HepG2 (cell line): Measurements from ENCODE around the gene NEURL1B. TPM values are rescaled to one million over a fixed set of nuclear protein-coding genes. Genes with fewer than 3 reads are reported as not detected.

Source experiments
- BHLHE40 ChIP-seq: IDR thresholded peaks from 2 replicates; pipeline ENCODE4 v1.6.1; 2011; ENCODE audit warnings: low read length, improper control_type of control experiment
- DDIT3 ChIP-seq: sonication (generic); formaldehyde crosslinking; IDR thresholded peaks from 2 replicates; pipeline ENCODE4 v1.4.0; 2020; ENCODE audit warnings: mild to moderate bottlenecking, missing genetic modification reagents
- DNMT3B ChIP-seq: conservative IDR thresholded peaks from 2 replicates; pipeline ENCODE4 v1.6.1; 2016; ENCODE audit warnings: missing biosample characterization, control low read depth
- FOXO4 ChIP-seq: sonication (generic); formaldehyde crosslinking; conservative IDR thresholded peaks from 2 replicates; pipeline ENCODE4 v1.8.1; 2023; ENCODE audit warnings: missing genetic modification reagents
- HBP1 ChIP-seq: IDR thresholded peaks from 2 replicates; pipeline ENCODE4 v1.6.1; 2016; ENCODE audit warnings: low read depth, control low read depth
- HDAC1 ChIP-seq: sonication (generic); formaldehyde crosslinking; IDR thresholded peaks from 2 replicates; pipeline ENCODE4 v1.5.1; 2020; ENCODE audit warnings: mild to moderate bottlenecking, missing genetic modification reagents
- HMGA1 ChIP-seq: sonication (generic); formaldehyde crosslinking; conservative IDR thresholded peaks from 2 replicates; pipeline ENCODE4 v1.4.0; 2020; ENCODE audit warnings: missing genetic modification reagents
- HNF1B ChIP-seq: sonication (generic); formaldehyde crosslinking; IDR thresholded peaks from 2 replicates; pipeline ENCODE4 v1.5.1; 2020; ENCODE audit warnings: mild to moderate bottlenecking, moderate library complexity, missing genetic modification reagents
- KDM1A ChIP-seq: IDR thresholded peaks from 2 replicates; pipeline ENCODE4 v1.6.1; 2016; ENCODE audit warnings: missing compliant biosample characterization
- KDM4B ChIP-seq: sonication (generic); formaldehyde crosslinking; IDR thresholded peaks from 2 replicates; pipeline ENCODE4 v1.4.0; 2020; ENCODE audit warnings: missing genetic modification reagents
- MXI1 ChIP-seq: IDR thresholded peaks from 3 replicates; pipeline ENCODE4 v1.6.1; 2012; ENCODE audit warnings: low read depth, low read length, inconsistent platforms, borderline replicate concordance
- MZF1 ChIP-seq: sonication (generic); formaldehyde crosslinking; IDR thresholded peaks from 2 replicates; pipeline ENCODE4 v1.8.1; 2023; ENCODE audit warnings: mild to moderate bottlenecking, missing genetic modification reagents, borderline replicate concordance
- NFRKB ChIP-seq: fragments of 450-650 bp; IDR thresholded peaks from 2 replicates; pipeline ENCODE4 v1.6.1; 2017
- RAD21 ChIP-seq: fragments of 450-650 bp; formaldehyde crosslinking; IDR thresholded peaks from 2 replicates; pipeline ENCODE4 v1.5.0; 2020; ENCODE audit warnings: mild to moderate bottlenecking
- TFAP4 ChIP-seq: sonication (generic); IDR thresholded peaks from 2 replicates; pipeline ENCODE4 v1.6.1; 2016; ENCODE audit warnings: low read depth, borderline replicate concordance
- THAP11 ChIP-seq: IDR thresholded peaks from 2 replicates; pipeline ENCODE4 v1.6.1; 2016; ENCODE audit warnings: missing biosample characterization, missing genetic modification reagents
- ZNF136 ChIP-seq: sonication (generic); formaldehyde crosslinking; IDR thresholded peaks from 2 replicates; pipeline ENCODE4 v1.8.1; 2022; ENCODE audit warnings: low read depth, mild to moderate bottlenecking, moderate library complexity, missing genetic modification reagents
- ZNF205 ChIP-seq: IDR thresholded peaks from 2 replicates; pipeline ENCODE4 v1.6.1; 2018; ENCODE audit warnings: missing biosample characterization, missing genetic modification reagents
- ZNF230 ChIP-seq: sonication (generic); formaldehyde crosslinking; IDR thresholded peaks from 2 replicates; pipeline ENCODE4 v1.4.0; 2020; ENCODE audit warnings: mild to moderate bottlenecking, missing genetic modification reagents
- ZNF296 ChIP-seq: sonication (generic); formaldehyde crosslinking; conservative IDR thresholded peaks from 2 replicates; pipeline ENCODE4 v1.5.0; 2020; ENCODE audit warnings: mild to moderate bottlenecking, missing genetic modification reagents
- ZSCAN20 ChIP-seq: sonication (generic); formaldehyde crosslinking; IDR thresholded peaks from 2 replicates; pipeline ENCODE4 v1.4.0; 2020; ENCODE audit warnings: missing genetic modification reagents, mild to moderate bottlenecking, borderline replicate concordance
- ZSCAN9 ChIP-seq: IDR thresholded peaks from 2 replicates; pipeline ENCODE4 v1.6.1; 2016; ENCODE audit warnings: borderline replicate concordance
- ZXDC ChIP-seq: sonication (generic); formaldehyde crosslinking; IDR thresholded peaks from 2 replicates; pipeline ENCODE4 v1.5.0; 2020; ENCODE audit warnings: mild to moderate bottlenecking, missing genetic modification reagents
- polyA plus RNA-seq, 8 experiments: library from polyadenylated mRNA; depleted of rRNA in 3 of 8; stranded (reverse) in 7 of 8; unstranded in 1 of 8; fragments of >200 nt; fragmentation: Illumina TruSeq in 4 of 8; extraction: Trizol in 4 of 8; gene quantifications; 2 replicates each; pipeline versions ENCODE4 v1.2.1 to v1.2.3, GENCODE V29; 2011 to 2016; ENCODE audit warnings: low read depth in 4 of 8, missing spikeins in 1 of 8, mixed read lengths in 1 of 8; ENCODE audit not compliant: insufficient read depth in 1 of 8
- total RNA-seq, 5 experiments: library from RNA; depleted of rRNA; stranded (reverse); fragments of >200 nt; fragmentation: Illumina TruSeq; extraction: Trizol; gene quantifications; 2 replicates each; pipeline ENCODE4 v1.2.3, GENCODE V29; 2016; ENCODE audit warnings: low read depth in 1 of 5

The NEURL1B gene
- total and polyA plus RNA-seq, 2 of the 13 experiments (the other 11 are each of a cell fraction or from before 2014, with no cell fraction given) = 0.09 to 0.13 TPM

GRCh38 chr5:172730981-172731679 is 90.1 kb downstream of the NEURL1B start (continued):
- TF ChIP-seq HBP1 = peak; percentile 82; the same call in 1 of the 2 replicates
- TF ChIP-seq KDM1A (CRISPR knock-in tag) = peak; percentile 98
- TF ChIP-seq FOXO4 (CRISPR knock-in tag) = no peak
- TF ChIP-seq ZSCAN9 = peak; percentile 99
- TF ChIP-seq KDM4B = 0 out of 2 replicates have a peak, but pooled peaks have one; percentile 78
- peak; percentile 99 for TF ChIP-seq DNMT3B
- no peak for TF ChIP-seq ZXDC
- TF ChIP-seq HNF1B (CRISPR knock-in tag) = peak; percentile 93
- peak; percentile 76; the same call in 1 of the 2 replicates for TF ChIP-seq TFAP4
- TF ChIP-seq RAD21 (CRISPR knock-in tag) = 0 out of 2 replicates have a peak, but pooled peaks have one; percentile 35
- TF ChIP-seq MZF1 (CRISPR knock-in tag) = no peak
- no peak for TF ChIP-seq ZNF230 (CRISPR knock-in tag)
- 0 out of 2 replicates have a peak, but pooled peaks have one; percentile 64 for TF ChIP-seq ZNF205
- no peak for TF ChIP-seq ZNF136 (CRISPR knock-in tag)
- TF ChIP-seq HDAC1 (CRISPR knock-in tag) = peak; percentile 78; the same call in 1 of the 2 replicates
- TF ChIP-seq ZSCAN20 (CRISPR knock-in tag) = no peak
- TF ChIP-seq ZNF296 (CRISPR knock-in tag) = no peak
- no peak for TF ChIP-seq HMGA1 (CRISPR knock-in tag)
- peak; percentile 95; the same call in 2 of the 3 replicates for TF ChIP-seq MXI1
- TF ChIP-seq THAP11 (CRISPR knock-in tag) = peak; percentile 71
- TF ChIP-seq NFRKB = no peak
- TF ChIP-seq BHLHE40 = peak; percentile 56; the same call in 1 of the 2 replicates
- no peak for TF ChIP-seq DDIT3 (CRISPR knock-in tag)
